ENCODE results near the gene CRY1.

CRY1 gene

DNA sequence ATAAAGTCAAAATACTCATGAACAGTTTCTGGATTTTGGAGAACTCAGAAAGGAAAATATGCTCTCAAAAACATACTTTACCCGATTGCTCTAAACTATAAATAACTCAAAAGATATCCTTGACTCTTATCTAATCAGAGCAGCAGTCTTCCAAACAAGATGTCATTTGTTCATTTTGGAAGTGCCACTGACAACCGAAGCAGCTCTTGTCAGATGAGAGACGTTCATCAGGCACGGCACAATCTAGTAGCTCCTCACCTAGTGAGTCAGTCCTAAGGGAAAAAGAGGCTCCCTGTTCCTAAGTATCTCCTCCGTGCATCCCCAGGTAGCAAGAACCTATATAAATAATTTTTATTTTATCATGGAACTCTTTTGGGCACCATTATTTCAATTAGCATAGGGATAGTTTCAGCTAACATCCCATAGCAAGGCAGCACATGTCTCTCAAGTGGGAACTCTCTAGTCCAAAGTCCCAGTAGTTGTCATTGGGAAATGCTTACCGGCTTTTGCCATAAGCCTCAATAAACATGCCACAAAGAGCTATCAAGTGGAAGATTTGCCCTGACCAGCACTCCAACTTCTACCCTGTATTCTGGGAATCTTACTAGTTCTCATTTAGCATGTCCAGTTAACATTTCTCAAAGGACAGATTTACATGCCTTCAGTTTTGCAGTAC is 151.7 kb downstream of the CRY1 start:
- H3K4me3 ChIP-seq (ENCODE audit: control insufficient read depth, low read depth, low read length), result no peak overlapping the region
- no peak for DNase-seq (ENCODE audit: low read depth)
- TF ChIP-seq, protein P1, sequence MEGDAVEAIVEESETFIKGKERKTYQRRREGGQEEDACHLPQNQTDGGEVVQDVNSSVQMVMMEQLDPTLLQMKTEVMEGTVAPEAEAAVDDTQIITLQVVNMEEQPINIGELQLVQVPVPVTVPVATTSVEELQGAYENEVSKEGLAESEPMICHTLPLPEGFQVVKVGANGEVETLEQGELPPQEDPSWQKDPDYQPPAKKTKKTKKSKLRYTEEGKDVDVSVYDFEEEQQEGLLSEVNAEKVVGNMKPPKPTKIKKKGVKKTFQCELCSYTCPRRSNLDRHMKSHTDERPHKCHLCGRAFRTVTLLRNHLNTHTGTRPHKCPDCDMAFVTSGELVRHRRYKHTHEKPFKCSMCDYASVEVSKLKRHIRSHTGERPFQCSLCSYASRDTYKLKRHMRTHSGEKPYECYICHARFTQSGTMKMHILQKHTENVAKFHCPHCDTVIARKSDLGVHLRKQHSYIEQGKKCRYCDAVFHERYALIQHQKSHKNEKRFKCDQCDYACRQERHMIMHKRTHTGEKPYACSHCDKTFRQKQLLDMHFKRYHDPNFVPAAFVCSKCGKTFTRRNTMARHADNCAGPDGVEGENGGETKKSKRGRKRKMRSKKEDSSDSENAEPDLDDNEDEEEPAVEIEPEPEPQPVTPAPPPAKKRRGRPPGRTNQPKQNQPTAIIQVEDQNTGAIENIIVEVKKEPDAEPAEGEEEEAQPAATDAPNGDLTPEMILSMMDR (conservative IDR thresholded peaks at IDR 0.05; ENCODE audit: control insufficient read depth, insufficient read depth, low read depth, low read length), result no peak

Measured in fibroblast of mammary gland (primary cell).